Small intestine (tissue), 7 donors: ENCODE results near the gene HMCN1. TPM values are rescaled to one million over a fixed set of nuclear protein-coding genes. Genes with fewer than 3 reads are reported as not detected.
"Not testable (repeated sequence)": the region's sequence is repeated elsewhere in the genome, so short reads cannot be mapped to it uniquely, and the experiment has no call there.

Experiments used
- DNase-seq, 2 donors: peaks; one replicate each; pipeline versions ENCODE4 v3.0.0 to v3.0.0-alpha.2; 2013
- FAIRE-seq: peaks from 2 replicates; lab custom pipeline; 2012; peaks lifted over from hg19 to GRCh38; lab: Jason Lieb, UNC
- H3K27ac ChIP-seq, 3 donors: one replicate each; pipeline ENCODE4 v1.5.1; 2013; ENCODE audit warnings: low read length in 2 of 3, mild to moderate bottlenecking in 2 of 3, control low read depth in 1 of 3, inconsistent platforms in 1 of 3, low read depth in 1 of 3, moderate library complexity in 1 of 3
- H3K27me3 ChIP-seq, 3 donors: one replicate each; pipeline ENCODE4 v1.6.1; 2013; ENCODE audit warnings: low read length in 3 of 3, inconsistent platforms in 1 of 3; ENCODE audit not compliant: control insufficient read depth in 3 of 3, insufficient read depth in 3 of 3
- H3K36me3 ChIP-seq, 3 donors: one replicate each; pipeline ENCODE4 v1.6.1; 2013; ENCODE audit warnings: low read length in 3 of 3, inconsistent platforms in 1 of 3, low read depth in 1 of 3, mild to moderate bottlenecking in 1 of 3, moderate library complexity in 1 of 3; ENCODE audit not compliant: control insufficient read depth in 3 of 3, insufficient read depth in 2 of 3
- H3K4me1 ChIP-seq, 3 donors: one replicate each; pipeline ENCODE4 v1.6.1; 2013; ENCODE audit warnings: low read length in 2 of 3, inconsistent platforms in 1 of 3, low read depth in 1 of 3, mild to moderate bottlenecking in 1 of 3, moderate library complexity in 1 of 3; ENCODE audit not compliant: control insufficient read depth in 3 of 3, insufficient read depth in 2 of 3
- H3K4me3 ChIP-seq, 3 donors: one replicate each; pipeline ENCODE4 v1.5.1; 2013; ENCODE audit warnings: low read length in 3 of 3, control low read depth in 1 of 3, inconsistent platforms in 1 of 3, low read depth in 1 of 3, mild to moderate bottlenecking in 1 of 3, moderate library complexity in 1 of 3
- H3K9me3 ChIP-seq, 2 donors: one replicate each; pipeline ENCODE4 v1.6.1; 2013; ENCODE audit warnings: low read depth in 1 of 2, low read length in 1 of 2; ENCODE audit not compliant: control insufficient read depth in 2 of 2, insufficient read depth in 1 of 2
- WGBS, 3 donors: extraction: QIAGEN DNeasy Blood & Tissue Kit; methylation state at CpG; one replicate each; pipeline ENCODE4 v1.1.7; 2013; 5-methylcytosine and 5-hydroxymethylcytosine counted together
- polyA plus RNA-seq, 4 donors: library from polyadenylated mRNA; stranded (reverse) in 3 of 4; unstranded in 1 of 4; fragments of 200-250 nt in 3 of 4; fragments of 120-200 nt in 1 of 4; gene quantifications; one replicate each; pipeline versions ENCODE4 v1.2.1 to v1.2.3, GENCODE V29; 2013
- donor health status: healthy with polysubstance abuse.
- donor health status: control.
- donor health status: control.
- donor health status: Bipolar disorder and iron deficiency.
- donor health status: healthy.

Gene HMCN1
- polyA plus RNA-seq, 4 donors = under 0.01 to 1.9 (median 0.62) TPM

- H3K27ac ChIP-seq = no peak overlapping the region
- no peaks in the 10 kb centered on the region for H3K27me3 ChIP-seq
- H3K4me3 ChIP-seq = no peak overlapping the region
- H3K4me1 ChIP-seq = no peaks in the 10 kb centered on the region
- H3K9me3 ChIP-seq = no peaks in the 10 kb centered on the region
- FAIRE-seq (no peak), DNase-seq (no peak)
- H3K36me3 ChIP-seq = no peaks in the 10 kb centered on the region
These were observed 409.3 kb downstream of the HMCN1 start for GRCh38 chr1:186143481-186143880.

GRCh38 chr1:186144505-186144904 lies 410.3 kb downstream of the HMCN1 start:
- FAIRE-seq (no peak), DNase-seq (no peak)
- 72 to 78% (median 77%) methylated on average over 5 of the region's 5 CpGs for WGBS, 3 donors
- Histone ChIP-seq H3K27ac (no peak overlapping the region), H3K36me3 (no peaks in the 10 kb centered on the region), H3K9me3 (no peaks in the 10 kb centered on the region), H3K27me3 (no peaks in the 10 kb centered on the region), H3K4me1 (no peaks in the 10 kb centered on the region), H3K4me3 (no peak overlapping the region)

DNA sequence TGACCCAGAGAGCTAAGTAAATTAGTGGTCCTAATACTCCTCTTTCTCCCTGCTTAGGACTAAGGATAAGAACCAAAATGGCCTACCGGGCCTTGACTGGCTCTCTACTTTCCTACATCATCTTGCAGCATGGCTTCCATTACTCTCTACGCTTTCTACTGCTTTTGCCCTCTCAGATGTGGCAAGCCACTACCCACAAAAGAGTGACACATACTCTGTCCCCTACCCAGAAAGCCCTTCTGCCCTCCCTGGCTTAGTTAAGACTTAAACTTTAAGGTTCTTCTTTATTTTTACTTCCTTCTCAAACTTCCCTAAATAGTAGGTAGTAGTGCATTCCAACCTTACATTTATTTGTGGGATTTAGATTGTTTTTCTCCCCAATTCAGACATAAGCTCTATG lies 412.8 kb downstream of the HMCN1 start:
- Histone ChIP-seq H3K36me3 (no peaks in the 10 kb centered on the region), H3K4me3 (no peak overlapping the region), H3K27ac (no peak overlapping the region), H3K9me3 (no peaks in the 10 kb centered on the region), H3K27me3 (no peaks in the 10 kb centered on the region), H3K4me1 (no peaks in the 10 kb centered on the region)
- 79 to 93% (median 85%) methylated on average over 2 of the region's 2 CpGs for WGBS, 3 donors
- FAIRE-seq = no peak
- no peak for DNase-seq

- 64 to 76% (median 70%) methylated on average over 2 of the region's 2 CpGs for WGBS, 3 donors
- no peak overlapping the region for H3K4me3 ChIP-seq
- H3K9me3 ChIP-seq = no peaks in the 10 kb centered on the region
- H3K4me1 ChIP-seq = no peaks in the 10 kb centered on the region
- no peaks in the 10 kb centered on the region for H3K36me3 ChIP-seq
- H3K27me3 ChIP-seq = no peaks in the 10 kb centered on the region
- FAIRE-seq (no peak), DNase-seq (no peak)
- no peak overlapping the region for H3K27ac ChIP-seq
These were observed 415.4 kb downstream of the HMCN1 start for GRCh38 chr1:186149591-186149990.

GRCh38 chr1:186152227-186152619 lies 418.0 kb downstream of the HMCN1 start:
- WGBS, 3 donors = 71 to 80% (median 78%) methylated on average over 3 of the region's 3 CpGs
- FAIRE-seq = no peak
- Histone ChIP-seq H3K9me3 (no peaks in the 10 kb centered on the region), H3K27me3 (no peaks in the 10 kb centered on the region), H3K4me3 (no peak overlapping the region), H3K27ac (no peak overlapping the region), H3K4me1 (no peaks in the 10 kb centered on the region), H3K36me3 (no peaks in the 10 kb centered on the region)
- DNase-seq = no peak

DNA sequence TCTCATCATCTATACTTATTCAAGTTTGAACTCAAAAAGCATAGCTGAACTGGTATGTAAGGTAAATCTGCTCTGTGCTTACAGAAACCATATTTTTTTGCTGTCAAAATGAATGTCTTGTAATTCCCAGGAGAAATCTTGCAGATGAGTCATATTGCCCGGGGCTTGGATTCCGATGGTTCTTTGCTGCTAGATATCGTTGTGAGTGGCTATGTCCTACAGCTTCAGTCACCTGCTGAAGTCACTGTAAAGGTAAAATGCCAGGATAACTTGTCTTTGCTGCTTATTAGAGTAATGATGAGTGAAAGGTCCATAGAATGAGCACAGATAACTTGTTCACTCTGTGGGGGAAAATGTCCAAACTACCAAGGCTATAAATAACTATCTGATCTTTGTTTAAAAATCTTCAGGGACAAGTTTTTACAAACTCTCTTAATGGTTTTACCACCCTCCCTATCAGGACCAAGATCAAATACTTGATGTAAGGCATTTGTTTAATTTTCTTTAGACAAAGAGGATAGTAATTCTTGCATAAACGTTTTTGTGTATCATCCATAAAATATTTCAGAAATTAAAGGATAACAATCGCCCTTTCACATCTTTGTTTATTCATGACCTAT lies 418.5 kb downstream of the HMCN1 start:
- Histone ChIP-seq H3K9me3 (no peaks in the 10 kb centered on the region), H3K4me1 (no peaks in the 10 kb centered on the region), H3K4me3 (no peak overlapping the region), H3K36me3 (no peaks in the 10 kb centered on the region), H3K27ac (no peak overlapping the region), H3K27me3 (no peaks in the 10 kb centered on the region)
- FAIRE-seq (peak; percentile 15), DNase-seq (no peak)
- 38 to 42% (median 41%) methylated on average over 5 of the region's 5 CpGs for WGBS, 3 donors

DNA sequence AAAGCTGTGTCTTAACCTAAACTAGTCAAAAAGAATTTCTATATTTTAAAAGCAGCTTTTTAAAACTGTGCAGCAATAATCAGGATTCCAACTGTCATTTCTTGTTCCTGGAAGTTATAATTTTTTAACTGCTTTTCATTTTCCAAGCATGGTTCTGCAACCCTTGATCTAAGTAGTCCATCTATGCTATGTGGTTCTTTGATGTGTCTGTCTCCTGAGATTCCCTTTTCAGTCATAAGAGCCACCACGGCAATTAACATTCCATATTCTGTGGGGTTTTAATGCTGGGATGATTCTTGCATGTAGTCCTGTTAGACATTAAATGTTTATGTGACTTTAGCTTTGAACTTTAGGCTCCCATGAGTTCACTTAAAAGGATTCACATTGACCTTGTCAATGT lies 420.5 kb downstream of the HMCN1 start:
- Histone ChIP-seq H3K4me1 (no peaks in the 10 kb centered on the region), H3K27ac (no peak overlapping the region), H3K9me3 (no peaks in the 10 kb centered on the region), H3K27me3 (no peaks in the 10 kb centered on the region), H3K36me3 (no peaks in the 10 kb centered on the region), H3K4me3 (no peak overlapping the region)
- 71 to 74% (median 74%) methylated on average over 1 of the region's 1 CpG for WGBS, 3 donors
- DNase-seq (no peak), FAIRE-seq (no peak)

DNA sequence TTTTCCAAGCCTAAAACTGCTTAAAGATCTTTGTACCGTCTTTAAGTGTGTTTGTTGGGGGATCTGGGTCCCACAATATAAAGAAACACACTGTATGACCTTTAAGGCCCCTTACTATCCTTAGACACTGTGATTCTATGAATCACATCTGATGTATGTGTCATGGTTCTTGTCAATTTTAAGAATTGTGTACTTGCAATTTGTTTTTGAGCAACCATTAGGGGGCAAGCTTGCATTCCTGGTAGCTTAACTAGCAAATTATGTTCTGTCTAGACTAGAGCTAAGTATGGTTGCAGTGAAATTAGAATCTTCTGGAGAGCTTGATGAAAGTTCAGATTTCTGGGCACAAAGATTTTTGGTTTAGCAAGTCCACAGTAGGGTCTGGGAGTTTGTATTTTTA lies 421.4 kb downstream of the HMCN1 start:
- no peak for FAIRE-seq
- Histone ChIP-seq H3K9me3 (no peaks in the 10 kb centered on the region), H3K4me1 (no peaks in the 10 kb centered on the region), H3K36me3 (no peaks in the 10 kb centered on the region), H3K27me3 (no peaks in the 10 kb centered on the region), H3K27ac (no peak overlapping the region), H3K4me3 (no peak overlapping the region)
- peak; percentile 4 to 20 for DNase-seq
- 67 to 72% (median 72%) methylated on average over 1 of the region's 1 CpG for WGBS, 3 donors

- FAIRE-seq, DNase-seq, H3K4me1 ChIP-seq, H3K27me3 ChIP-seq, H3K4me3 ChIP-seq, H3K36me3 ChIP-seq, H3K9me3 ChIP-seq, H3K27ac ChIP-seq: not testable (repeated sequence)
- 73 to 82% (median 80%) methylated on average over 6 to 7 of the region's 7 CpGs for WGBS, 3 donors
These were observed 428.7 kb downstream of the HMCN1 start for GRCh38 chr1:186162895-186163294.
